Bronchial epithelial cell (primary cell): Measurements from ENCODE around the gene GRIK3. TPM values are rescaled to one million over a fixed set of nuclear protein-coding genes. Genes with fewer than 3 reads are reported as not detected.

Source experiments
- DNase-seq: peaks from one replicate; pipeline ENCODE4 v3.0.0-alpha.2; 2010; ENCODE audit warnings: low read depth
- FAIRE-seq: peaks from 2 replicates; lab custom pipeline; 2011; peaks lifted over from hg19 to GRCh38; lab: Jason Lieb, UNC
- H3K27me3 ChIP-seq: 2 replicates; pipeline ENCODE4 v1.5.1; 2011; ENCODE audit warnings: low read length; ENCODE audit not compliant: control insufficient read depth, insufficient read depth
- H3K36me3 ChIP-seq: 2 replicates; pipeline ENCODE4 v1.5.1; 2011; ENCODE audit warnings: low read length; ENCODE audit not compliant: control insufficient read depth, insufficient read depth
- H3K4me3 ChIP-seq: 2 replicates; pipeline ENCODE4 v1.5.1; 2011; ENCODE audit warnings: mild to moderate bottlenecking, low read depth, low read length, control low read depth
- total RNA-seq: library from RNA; depleted of rRNA; stranded (reverse); fragments of >200 nt; gene quantifications from 2 replicates; pipeline ENCODE4 v1.2.1, GENCODE V29; 2014
- TF ChIP-seq, protein P1 (sequence below): IDR thresholded peaks from 2 replicates; pipeline ENCODE4 v1.5.1; 2011; ENCODE audit warnings: mild to moderate bottlenecking, moderate library complexity, low read length, control low read depth, inconsistent platforms; ENCODE audit not compliant: insufficient read depth, severe bottlenecking

Gene GRIK3
- total RNA-seq, 1 donor from 2014 or later = under 0.01 TPM

DNA sequence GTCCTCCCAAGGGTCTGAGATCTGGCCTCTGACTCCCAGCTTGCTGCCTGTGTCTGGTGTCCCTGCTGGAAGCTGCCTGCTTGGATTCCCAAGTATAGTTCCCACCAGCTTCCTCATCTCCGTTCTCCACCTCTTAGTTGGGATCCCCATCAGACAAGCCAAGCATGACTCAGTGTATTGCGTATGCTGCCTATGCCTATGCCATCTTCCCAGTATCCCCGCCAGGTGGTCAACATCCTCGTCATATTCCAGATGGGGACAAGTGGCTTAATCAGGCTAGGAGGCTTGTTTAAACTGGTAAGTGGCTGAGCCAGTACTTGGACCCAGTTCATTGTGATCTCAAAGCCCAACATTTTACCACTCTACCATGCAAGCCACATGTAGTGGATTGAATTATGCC is 204.4 kb downstream of the GRIK3 start:
- no peaks in the 10 kb centered on the region for H3K36me3 ChIP-seq
- FAIRE-seq (no peak), DNase-seq (no peak)
- TF ChIP-seq, protein P1, sequence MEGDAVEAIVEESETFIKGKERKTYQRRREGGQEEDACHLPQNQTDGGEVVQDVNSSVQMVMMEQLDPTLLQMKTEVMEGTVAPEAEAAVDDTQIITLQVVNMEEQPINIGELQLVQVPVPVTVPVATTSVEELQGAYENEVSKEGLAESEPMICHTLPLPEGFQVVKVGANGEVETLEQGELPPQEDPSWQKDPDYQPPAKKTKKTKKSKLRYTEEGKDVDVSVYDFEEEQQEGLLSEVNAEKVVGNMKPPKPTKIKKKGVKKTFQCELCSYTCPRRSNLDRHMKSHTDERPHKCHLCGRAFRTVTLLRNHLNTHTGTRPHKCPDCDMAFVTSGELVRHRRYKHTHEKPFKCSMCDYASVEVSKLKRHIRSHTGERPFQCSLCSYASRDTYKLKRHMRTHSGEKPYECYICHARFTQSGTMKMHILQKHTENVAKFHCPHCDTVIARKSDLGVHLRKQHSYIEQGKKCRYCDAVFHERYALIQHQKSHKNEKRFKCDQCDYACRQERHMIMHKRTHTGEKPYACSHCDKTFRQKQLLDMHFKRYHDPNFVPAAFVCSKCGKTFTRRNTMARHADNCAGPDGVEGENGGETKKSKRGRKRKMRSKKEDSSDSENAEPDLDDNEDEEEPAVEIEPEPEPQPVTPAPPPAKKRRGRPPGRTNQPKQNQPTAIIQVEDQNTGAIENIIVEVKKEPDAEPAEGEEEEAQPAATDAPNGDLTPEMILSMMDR = no peak
- no peak overlapping the region for H3K4me3 ChIP-seq
- no peaks in the 10 kb centered on the region for H3K27me3 ChIP-seq

DNA sequence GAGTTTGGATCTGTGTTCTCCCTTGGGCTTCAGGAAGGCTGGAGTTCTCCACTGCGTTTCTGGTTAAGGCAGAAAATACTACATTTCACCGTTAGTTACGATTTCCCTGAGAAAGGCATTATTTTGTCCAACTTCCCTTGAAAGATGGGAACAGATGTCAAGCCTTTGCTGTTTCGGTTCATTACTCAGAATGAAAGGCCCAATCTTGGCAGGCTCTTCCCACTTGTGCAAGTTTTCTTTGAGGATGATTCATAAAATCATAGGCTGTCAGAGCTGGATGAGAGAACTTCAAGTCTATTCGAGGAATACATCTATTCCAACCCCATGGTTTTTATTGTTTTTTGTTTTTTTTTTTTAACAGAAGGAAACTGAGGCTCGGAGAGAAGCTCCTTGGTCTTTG is 205.2 kb downstream of the GRIK3 start:
- no peaks in the 10 kb centered on the region for H3K27me3 ChIP-seq
- DNase-seq (peak; percentile 3), FAIRE-seq (no peak)
- H3K4me3 ChIP-seq = no peak overlapping the region
- no peaks in the 10 kb centered on the region for H3K36me3 ChIP-seq
- TF ChIP-seq, protein P1 = no peak

DNA sequence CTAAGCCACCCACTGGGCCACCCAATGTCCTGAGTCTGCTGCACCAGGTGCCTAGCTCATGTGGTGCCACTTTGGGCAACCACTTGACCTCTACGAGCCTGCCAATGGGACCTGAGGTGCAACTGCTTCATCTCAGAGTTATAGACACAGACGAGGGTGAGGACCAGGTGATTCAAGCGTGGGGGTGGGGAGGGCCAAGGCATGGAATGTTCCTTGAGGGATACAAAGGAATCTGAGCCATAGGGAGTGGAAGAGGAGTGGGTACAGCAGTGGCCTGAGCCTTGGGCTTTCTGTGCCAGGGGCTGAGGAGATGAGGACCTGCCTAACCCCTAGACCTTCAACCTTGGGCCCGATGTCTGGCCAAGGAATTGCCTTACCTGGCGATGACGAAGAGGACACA is 209.1 kb downstream of the GRIK3 start:
- no peak overlapping the region for H3K4me3 ChIP-seq
- H3K36me3 ChIP-seq = no peaks in the 10 kb centered on the region
- DNase-seq (no peak), FAIRE-seq (no peak)
- H3K27me3 ChIP-seq = no peaks in the 10 kb centered on the region
- TF ChIP-seq, protein P1 = no peak

- no peaks in the 10 kb centered on the region for H3K36me3 ChIP-seq
- no peak for DNase-seq
- no peak overlapping the region for H3K4me3 ChIP-seq
- TF ChIP-seq, protein P1 = no peak
- no peaks in the 10 kb centered on the region for H3K27me3 ChIP-seq
- FAIRE-seq = no peak
These were observed 209.9 kb downstream of the GRIK3 start for GRCh38 chr1:36824390-36824861.

- Histone ChIP-seq H3K27me3 (no peaks in the 10 kb centered on the region), H3K4me3 (no peak overlapping the region), H3K36me3 (no peaks in the 10 kb centered on the region)
- DNase-seq = no peak
- no peak for FAIRE-seq
- TF ChIP-seq, protein P1 = no peak
These were observed 211.7 kb downstream of the GRIK3 start for GRCh38 chr1:36822648-36823047.

GRCh38 chr1:36821386-36821785 is 212.9 kb downstream of the GRIK3 start:
- no peak for DNase-seq
- Histone ChIP-seq H3K36me3 (no peaks in the 10 kb centered on the region), H3K27me3 (no peaks in the 10 kb centered on the region), H3K4me3 (no peak overlapping the region)
- no peak for FAIRE-seq
- TF ChIP-seq, protein P1 = no peak
